ENCODE data around the gene RNF215.
A peak's percentile ranks its signal among the peaks of the same experiment; 100 is the strongest.

Gene RNF215

GRCh38 chr22:30398685-30399680, 11.8 kb upstream of the RNF215 start:
- no peaks in the 10 kb centered on the region for H3K9me3 Mint-ChIP-seq
- H3K27ac Mint-ChIP-seq: peak overlapping the region; percentile 80 to 87
- H3K4me3 Mint-ChIP-seq: peak overlapping the region; percentile 82 to 84
- peaks cover 10% of the 10 kb centered on the region for H3K36me3 Mint-ChIP-seq (ENCODE audit: insufficient read depth)
- ATAC-seq (replicated peaks) (peak; percentile 22), DNase-seq (no peak)
- peaks cover 23 to 26% of the 10 kb centered on the region in 2 donors for H3K4me1 Mint-ChIP-seq (ENCODE audit: low read depth in 2 of 2)
- peaks cover 29 to 49% of the 10 kb centered on the region in 2 donors for H3K27me3 Mint-ChIP-seq

- ATAC-seq (replicated peaks) (no peak), DNase-seq (no peak)
- Mint-ChIP-seq H3K4me3 (peak overlapping the region; percentile 82 to 84), H3K9me3 (no peaks in the 10 kb centered on the region), H3K36me3 (ENCODE audit: insufficient read depth) (peaks cover 10% of the 10 kb centered on the region), H3K27ac (peak overlapping the region; percentile 80 to 87), H3K4me1 (ENCODE audit: low read depth in 2 of 2) (peaks cover 23 to 26% of the 10 kb centered on the region in 2 donors), H3K27me3 (peaks cover 37 to 59% of the 10 kb centered on the region in 2 donors)
Observed at GRCh38 chr22:30397656-30398635, 10.7 kb upstream of the RNF215 start.

- peaks cover 37 to 62% of the 10 kb centered on the region in 2 donors for H3K27me3 Mint-ChIP-seq
- H3K36me3 Mint-ChIP-seq (ENCODE audit: insufficient read depth): peaks cover 10% of the 10 kb centered on the region
- ATAC-seq (replicated peaks) (peak; percentile 81), DNase-seq (peak; percentile 18 to 38 (median 26))
- peaks cover 23 to 26% of the 10 kb centered on the region in 2 donors for H3K4me1 Mint-ChIP-seq (ENCODE audit: low read depth in 2 of 2)
- peak within 1 kb of the TSS; percentile 82 to 84 for H3K4me3 Mint-ChIP-seq
- peak within 1 kb of the TSS in 1 of 2 donors; percentile 80 for H3K27ac Mint-ChIP-seq
- no peaks in the 10 kb centered on the region for H3K9me3 Mint-ChIP-seq
Observed at GRCh38 chr22:30396871-30397655, 9.9 kb upstream of the RNF215 start, which contains the start of gene SEC14L2. Gene SEC14L2 (plus strand): TSS chr22:30397018. CDS start chr22:30397117, 99 bp downstream.

GRCh38 chr22:30393885-30394284, 6.7 kb upstream of the RNF215 start:
- Mint-ChIP-seq H3K4me3 (no peak overlapping the region), H3K27ac (no peak overlapping the region)

GRCh38 chr22:30393322-30393680, 6.1 kb upstream of the RNF215 start:
- peaks cover 4% of the 10 kb centered on the region for H3K36me3 Mint-ChIP-seq (ENCODE audit: insufficient read depth)
- no peak for DNase-seq
- peaks cover 29 to 51% of the 10 kb centered on the region in 2 donors for H3K27me3 Mint-ChIP-seq
- H3K27ac Mint-ChIP-seq: no peak overlapping the region
- no peak for ATAC-seq (replicated peaks)
- no peak overlapping the region for H3K4me3 Mint-ChIP-seq
- peaks cover 21 to 22% of the 10 kb centered on the region in 2 donors for H3K4me1 Mint-ChIP-seq (ENCODE audit: low read depth in 2 of 2)
- no peaks in the 10 kb centered on the region for H3K9me3 Mint-ChIP-seq

More at GRCh38 chr22:30393885-30394284, 6.7 kb upstream of the RNF215 start:
- DNase-seq (no peak), ATAC-seq (replicated peaks) (no peak)
- Mint-ChIP-seq H3K4me1 (ENCODE audit: low read depth in 2 of 2) (peaks cover 27% of the 10 kb centered on the region in 2 donors), H3K9me3 (no peaks in the 10 kb centered on the region), H3K27me3 (peaks cover 35 to 57% of the 10 kb centered on the region in 2 donors), H3K36me3 (ENCODE audit: insufficient read depth) (peaks cover 10% of the 10 kb centered on the region)

- Mint-ChIP-seq H3K27me3 (peaks cover 24 to 46% of the 10 kb centered on the region in 2 donors), H3K4me3 (no peak overlapping the region), H3K36me3 (ENCODE audit: insufficient read depth) (peaks cover 4% of the 10 kb centered on the region), H3K9me3 (no peaks in the 10 kb centered on the region), H3K4me1 (ENCODE audit: low read depth in 2 of 2) (peaks cover 16% of the 10 kb centered on the region in 2 donors), H3K27ac (no peak overlapping the region)
- ATAC-seq (replicated peaks) (no peak), DNase-seq (no peak)
Observed at GRCh38 chr22:30392661-30393321, 5.6 kb upstream of the RNF215 start.

GRCh38 chr22:30390974-30391691, 3.9 kb upstream of the RNF215 start:
- Mint-ChIP-seq H3K4me3 (no peak overlapping the region), H3K4me1 (ENCODE audit: low read depth in 2 of 2) (peaks cover 15% of the 10 kb centered on the region in 2 donors), H3K36me3 (ENCODE audit: insufficient read depth) (peaks cover 4% of the 10 kb centered on the region), H3K27ac (peak overlapping the region; percentile 64 to 71), H3K27me3 (peaks cover 20 to 42% of the 10 kb centered on the region in 2 donors), H3K9me3 (no peaks in the 10 kb centered on the region)
- ATAC-seq (replicated peaks) (peak; percentile 64), DNase-seq (peak; percentile 73 to 74 (median 73))

GRCh38 chr22:30386608-30386959, 627 bp downstream of the RNF215 start:
- peak overlapping the region; percentile 67 to 82 for H3K4me3 Mint-ChIP-seq
- H3K27ac Mint-ChIP-seq: peak overlapping the region; percentile 62 to 67
- DNase-seq: no peak
- no peaks in the 10 kb centered on the region for H3K9me3 Mint-ChIP-seq
- H3K27me3 Mint-ChIP-seq: peaks cover 0 to 8% of the 10 kb centered on the region in 2 donors
- H3K36me3 Mint-ChIP-seq (ENCODE audit: insufficient read depth): peaks cover 4% of the 10 kb centered on the region
- no peak for ATAC-seq (replicated peaks)
- H3K4me1 Mint-ChIP-seq (ENCODE audit: low read depth in 2 of 2): peaks cover 15 to 16% of the 10 kb centered on the region in 2 donors

GRCh38 chr22:30385942-30386341, 1.3 kb downstream of the RNF215 start:
- DNase-seq (no peak), ATAC-seq (replicated peaks) (no peak)
- H3K9me3 Mint-ChIP-seq: no peaks in the 10 kb centered on the region
- peaks cover 0 to 8% of the 10 kb centered on the region in 2 donors for H3K27me3 Mint-ChIP-seq
- H3K4me1 Mint-ChIP-seq (ENCODE audit: low read depth in 2 of 2): peaks cover 9 to 12% of the 10 kb centered on the region in 2 donors
- peaks cover 4% of the 10 kb centered on the region for H3K36me3 Mint-ChIP-seq (ENCODE audit: insufficient read depth)
- no peak overlapping the region for H3K27ac Mint-ChIP-seq
- H3K4me3 Mint-ChIP-seq: peak overlapping the region in 1 of 2 donors; percentile 82

- Mint-ChIP-seq H3K4me1 (ENCODE audit: low read depth in 2 of 2) (peaks cover 8 to 14% of the 10 kb centered on the region in 2 donors), H3K36me3 (ENCODE audit: insufficient read depth) (peaks cover 4% of the 10 kb centered on the region), H3K27ac (no peak overlapping the region), H3K9me3 (no peaks in the 10 kb centered on the region), H3K27me3 (peaks cover 0 to 8% of the 10 kb centered on the region in 2 donors), H3K4me3 (no peak overlapping the region)
- ATAC-seq (replicated peaks): no peak
- DNase-seq: no peak
Observed at GRCh38 chr22:30383061-30383460, 4.2 kb downstream of the RNF215 start.

- ATAC-seq (replicated peaks): no peak
- no peak for DNase-seq
- Mint-ChIP-seq H3K4me1 (ENCODE audit: low read depth in 2 of 2) (peaks cover 5 to 13% of the 10 kb centered on the region in 2 donors), H3K27me3 (peaks cover 0 to 3% of the 10 kb centered on the region in 2 donors), H3K27ac (no peak overlapping the region), H3K9me3 (no peaks in the 10 kb centered on the region), H3K36me3 (ENCODE audit: insufficient read depth) (peaks cover 4% of the 10 kb centered on the region), H3K4me3 (no peak overlapping the region)
Observed at GRCh38 chr22:30382340-30382739, 4.9 kb downstream of the RNF215 start.
